ACHN (cell line): ENCODE measurements around the gene FXR1.
"Not testable (repeated sequence)": the region's sequence is repeated elsewhere in the genome, so short reads cannot be mapped to it uniquely, and the experiment has no call there.

ENCODE experiments used
- DNase-seq: peaks from one replicate; pipeline ENCODE4 v3.0.0-alpha.2; 2015
- in situ Hi-C: cut with HindIII; loops from 2 replicates; pipeline ENCODE4 v1.10.0; 2017; ENCODE audit warnings: low sequenced_read_pairs, low pct_ligation_motif_present, low pct_unique_long_range_greater_than_20kb

FXR1 gene

GRCh38 chr3:180929376-180929775 lies 16.9 kb downstream of the FXR1 start:
- DNase-seq = no peak
- in situ Hi-C loops = no loop called here

DNA sequence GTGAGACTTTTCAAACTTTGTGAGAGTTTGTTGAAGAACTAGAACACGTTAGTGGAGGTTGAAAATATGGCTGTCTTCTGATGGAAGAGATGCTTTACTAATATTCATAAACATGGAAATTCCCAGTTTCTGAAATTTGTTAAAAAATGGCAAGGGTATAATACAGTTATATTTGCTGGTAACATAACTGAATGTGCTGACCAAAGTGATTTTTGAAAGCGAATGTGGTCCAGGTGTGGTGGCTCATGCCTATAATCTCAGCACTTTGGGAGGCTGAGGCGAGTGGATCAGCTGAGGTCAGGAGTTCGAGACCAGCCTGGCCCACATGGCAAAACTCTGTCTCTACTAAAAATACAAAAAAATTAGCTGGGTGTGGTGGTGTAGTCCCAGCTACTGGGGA lies 18.1 kb downstream of the FXR1 start:
- in situ Hi-C loops = no loop called here
- DNase-seq = no peak

DNA sequence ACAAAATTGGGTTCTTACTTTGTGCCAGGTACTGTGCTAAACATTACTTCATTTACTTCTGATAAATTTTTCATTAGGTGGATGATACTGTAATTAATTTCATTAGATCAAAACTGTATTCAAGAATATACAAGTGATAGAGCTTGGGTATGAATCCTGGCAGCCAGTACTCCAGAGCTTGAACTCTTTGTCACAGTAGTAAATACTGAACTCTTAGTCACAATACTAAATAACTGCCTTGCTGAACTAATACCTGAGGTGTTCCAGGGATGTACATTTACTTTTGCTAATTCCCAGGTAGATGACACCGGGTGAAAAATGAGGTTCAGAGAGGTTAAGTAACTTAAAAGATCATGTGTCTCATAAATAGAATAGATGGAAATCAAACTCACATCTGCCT lies 20.3 kb downstream of the FXR1 start:
- in situ Hi-C loops = no loop called here
- no peak for DNase-seq

GRCh38 chr3:180934638-180935037 lies 22.2 kb downstream of the FXR1 start:
- DNase-seq = no peak
- in situ Hi-C loops = no loop called here

DNA sequence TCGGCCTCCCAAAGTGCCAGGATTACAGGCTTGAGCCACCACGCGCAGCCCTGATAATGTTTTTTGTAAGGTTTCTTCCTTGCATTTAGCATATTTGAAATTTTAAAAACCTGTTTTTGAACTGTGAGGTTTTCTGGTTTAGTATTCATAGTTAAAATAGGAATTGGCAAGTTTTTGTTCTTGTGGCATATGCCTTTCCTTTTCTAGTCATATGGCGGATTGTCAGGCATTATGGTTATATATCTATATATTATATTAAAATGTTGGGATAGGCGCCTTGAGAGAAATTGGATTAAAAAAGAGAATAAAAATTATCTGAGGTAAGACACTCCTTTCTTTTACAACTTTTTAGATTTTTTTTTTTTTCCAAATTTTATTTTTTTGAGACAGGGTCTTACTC lies 28.4 kb downstream of the FXR1 start:
- in situ Hi-C loops = no loop called here
- no peak for DNase-seq

DNA sequence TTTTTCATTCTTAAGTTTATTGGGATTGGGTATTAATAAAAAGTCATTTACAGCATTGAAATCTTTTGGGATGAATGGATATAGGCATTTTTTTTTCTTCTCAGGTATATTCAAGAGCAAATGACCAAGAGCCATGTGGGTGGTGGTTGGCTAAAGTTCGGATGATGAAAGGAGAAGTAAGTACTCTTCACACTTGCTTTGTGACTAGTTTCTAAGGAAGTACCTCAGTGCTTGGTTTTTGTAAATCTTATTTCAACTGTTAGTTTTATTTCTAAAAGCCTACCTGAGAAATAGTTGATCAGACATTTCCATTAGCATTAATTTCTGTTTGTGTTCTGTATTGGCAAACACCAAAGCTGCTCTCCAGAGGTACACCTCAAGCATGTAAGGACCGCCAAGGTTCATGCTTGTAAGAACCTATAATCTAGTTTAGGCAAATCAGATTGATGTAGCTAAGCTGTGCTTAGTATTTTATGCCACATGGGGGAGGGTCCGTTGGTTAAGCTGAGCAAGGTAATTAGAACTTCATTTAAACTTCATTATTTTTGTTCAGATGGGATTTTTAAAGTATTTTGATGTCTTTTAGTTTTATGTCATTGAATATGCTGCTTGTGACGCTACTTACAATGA lies 35.4 kb downstream of the FXR1 start:
- in situ Hi-C loops = no loop called here
- DNase-seq = no peak

DNA sequence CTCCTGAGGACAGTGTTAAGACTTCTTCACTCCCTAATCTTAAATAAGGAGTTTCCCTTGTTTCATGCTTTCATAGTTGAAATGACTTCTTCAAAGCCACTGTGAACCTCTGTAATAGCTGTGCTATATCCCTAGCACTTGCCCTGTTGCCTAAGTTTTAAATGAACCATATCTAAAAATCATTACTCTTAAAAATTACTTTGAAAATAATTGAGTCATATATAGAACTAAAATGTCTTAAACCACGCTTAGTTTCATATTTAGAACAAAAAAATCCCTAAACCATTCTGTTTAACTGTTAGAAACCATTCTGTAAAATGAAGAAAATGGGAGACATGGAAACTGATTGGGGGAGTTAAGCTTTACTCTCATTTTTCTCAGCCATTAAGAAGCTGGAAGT lies 47.2 kb downstream of the FXR1 start:
- in situ Hi-C loops = no loop called here

GRCh38 chr3:180961087-180961486 lies 48.6 kb downstream of the FXR1 start:
- no peak for DNase-seq
- in situ Hi-C loops = no loop called here

More for the DNA sequence above, 47.2 kb downstream of the FXR1 start:
- DNase-seq = no peak

GRCh38 chr3:180961552-180961951 lies 49.1 kb downstream of the FXR1 start:
- in situ Hi-C loops = no loop called here
- no peak for DNase-seq

DNA sequence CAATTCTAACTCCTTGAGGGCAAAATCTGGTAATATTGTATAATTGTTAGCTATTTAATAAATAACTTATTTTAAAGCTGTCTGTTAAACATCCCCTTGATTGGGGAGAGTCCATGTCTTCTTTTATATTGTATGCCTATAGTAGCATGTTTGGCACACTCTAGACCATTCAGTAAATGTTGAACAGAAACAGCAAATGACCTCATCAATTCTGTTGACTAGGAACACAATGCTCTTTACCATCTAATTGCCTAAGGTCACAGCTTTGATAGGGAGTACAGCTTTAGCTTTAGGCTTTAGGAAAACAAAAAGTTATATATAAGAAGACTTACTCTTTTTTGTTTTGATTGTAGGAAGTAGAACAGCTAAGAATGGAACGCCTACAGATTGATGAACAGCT lies 50.1 kb downstream of the FXR1 start:
- in situ Hi-C loops = no loop called here

DNA sequence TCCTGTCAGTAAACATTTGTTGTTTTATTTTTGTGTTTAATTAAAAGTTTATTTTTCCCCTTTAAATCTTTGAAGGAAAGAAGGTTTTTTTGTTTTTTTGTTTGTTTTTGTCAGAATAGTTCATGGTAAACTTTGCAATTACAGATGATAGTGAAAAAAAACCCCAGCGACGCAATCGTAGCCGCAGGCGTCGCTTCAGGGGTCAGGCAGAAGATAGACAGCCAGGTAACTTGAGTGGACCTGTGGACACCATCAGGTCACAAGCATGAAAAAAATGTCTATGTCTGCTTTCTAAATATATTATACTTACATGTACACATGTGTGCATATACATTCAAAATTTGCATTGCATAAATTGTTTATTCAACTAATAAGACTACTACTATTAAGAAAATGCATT lies 58.5 kb downstream of the FXR1 start:
- in situ Hi-C loops = no loop called here
- no peak for DNase-seq

More for the DNA sequence above, 50.1 kb downstream of the FXR1 start:
- DNase-seq = no peak

DNA sequence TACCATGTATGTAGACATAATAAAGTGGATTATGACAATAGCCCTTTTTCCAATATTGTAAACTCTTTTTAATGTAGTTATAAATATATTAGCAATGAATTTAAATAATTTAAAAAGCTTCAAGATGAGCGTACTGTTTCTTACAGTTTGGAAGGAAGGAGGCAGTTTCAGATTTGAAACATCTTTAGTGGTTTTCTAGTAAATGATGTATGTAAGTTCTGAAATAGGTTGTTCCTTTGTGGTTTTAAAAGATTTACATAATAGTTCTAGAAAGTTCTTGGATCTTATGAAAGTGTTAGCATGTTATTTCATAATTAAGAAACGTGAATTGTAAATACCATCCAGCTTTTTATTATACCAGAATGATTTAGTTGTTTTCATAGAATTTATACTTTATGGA lies 61.1 kb downstream of the FXR1 start:
- in situ Hi-C loops = no loop called here
- DNase-seq = no peak

DNA sequence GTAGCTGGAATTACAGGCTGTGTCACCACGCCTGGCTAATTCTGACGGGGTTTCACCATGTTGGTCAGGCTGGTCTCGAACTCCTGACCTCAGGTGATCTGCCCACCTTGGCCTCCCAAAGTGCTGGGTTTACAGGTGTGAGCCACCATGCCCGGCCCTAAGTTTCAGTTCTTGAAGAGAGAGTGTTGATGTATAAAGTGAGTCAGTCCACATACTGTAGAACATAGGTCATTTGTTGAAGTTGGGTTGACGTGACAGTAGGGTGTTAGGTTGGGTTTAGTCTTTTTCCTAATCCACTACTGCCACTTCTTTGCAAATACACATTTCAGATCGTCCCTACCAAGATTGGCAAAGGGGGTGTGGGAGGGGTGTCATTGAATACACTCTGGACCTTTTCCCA lies 61.8 kb downstream of the FXR1 start:
- no peak for DNase-seq
- in situ Hi-C loops = no loop called here

DNA sequence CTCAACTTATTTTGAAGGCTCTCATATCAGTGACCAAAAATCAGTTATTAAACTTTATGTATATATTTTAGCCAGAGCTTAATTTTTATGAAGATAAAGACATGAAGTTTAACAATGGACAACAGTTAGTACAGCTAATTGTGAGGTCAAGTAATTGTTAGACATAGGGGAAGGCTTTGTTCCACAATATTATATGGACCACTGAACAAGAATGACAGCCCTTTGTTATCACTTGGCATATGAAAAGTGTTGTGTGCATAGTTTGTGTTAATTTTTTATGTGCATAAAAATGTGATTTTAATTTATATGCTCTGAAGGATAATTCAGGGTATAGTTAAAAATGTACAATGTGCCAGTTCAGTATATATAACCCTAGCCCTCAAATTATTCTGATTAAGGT lies 65.0 kb downstream of the FXR1 start:
- no peak for DNase-seq
- in situ Hi-C loops = no loop called here

DNA sequence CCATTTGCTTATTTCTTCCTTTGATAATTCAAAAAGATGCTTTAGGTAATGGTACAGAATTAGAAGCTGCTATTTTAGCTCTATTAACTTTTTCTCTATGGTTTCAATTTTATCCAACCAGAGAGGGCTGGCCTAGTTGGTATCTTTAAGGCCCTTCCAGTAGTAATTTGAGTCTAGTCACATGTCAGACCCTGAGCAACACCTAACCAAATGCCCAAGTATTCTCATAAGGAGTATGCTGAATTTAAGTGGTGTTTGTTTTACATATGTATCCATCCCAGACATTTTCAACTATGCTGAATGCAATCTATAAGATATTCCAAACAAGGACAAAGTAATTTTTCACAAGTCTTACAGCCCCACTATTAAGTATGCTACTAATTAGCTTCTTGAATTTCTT lies 67.5 kb downstream of the FXR1 start:
- in situ Hi-C loops = no loop called here

DNA sequence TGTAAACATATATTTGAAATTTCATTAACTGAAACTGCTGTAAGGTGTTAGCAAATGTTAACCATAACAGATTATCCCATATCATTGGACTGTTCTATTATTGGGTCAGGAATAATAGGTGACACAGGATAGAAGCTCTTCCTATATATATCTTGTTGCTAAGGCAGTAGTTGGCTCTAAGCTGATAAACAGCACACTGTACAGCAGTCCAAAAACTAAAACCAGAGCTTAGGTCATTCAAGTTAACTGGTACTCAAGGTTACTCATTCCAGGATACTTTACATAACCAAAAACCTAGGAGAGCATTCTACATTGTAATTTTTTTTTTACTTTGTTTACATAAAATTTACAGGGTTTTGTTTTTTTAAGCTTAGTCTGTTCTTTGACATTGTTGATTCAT lies 68.1 kb downstream of the FXR1 start:
- no peak for DNase-seq
- in situ Hi-C loops = no loop called here

More for the DNA sequence above, 67.5 kb downstream of the FXR1 start:
- DNase-seq = no peak

DNA sequence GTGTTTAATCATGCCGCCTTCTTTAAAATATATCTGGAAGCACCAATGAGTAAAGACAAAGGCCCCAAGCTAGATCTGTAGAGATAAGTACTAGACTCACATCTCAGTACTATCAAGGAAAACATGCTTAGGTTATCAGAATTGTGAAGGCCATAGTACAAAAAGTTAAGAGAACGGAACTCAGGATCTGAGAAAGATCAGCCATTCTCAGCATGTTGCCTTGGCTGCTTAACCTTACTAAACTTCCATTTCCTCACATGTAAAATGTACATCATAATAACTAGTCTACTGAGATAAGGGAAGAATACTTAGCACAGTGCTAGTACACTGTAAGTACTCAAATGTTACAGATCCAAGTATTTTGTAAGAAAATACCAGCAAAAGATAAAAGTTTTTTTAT lies 69.4 kb downstream of the FXR1 start:
- in situ Hi-C loops = no loop called here
- no peak for DNase-seq

GRCh38 chr3:180983136-180983535 lies 70.7 kb downstream of the FXR1 start:
- in situ Hi-C loops = no loop called here
- no peak for DNase-seq

DNA sequence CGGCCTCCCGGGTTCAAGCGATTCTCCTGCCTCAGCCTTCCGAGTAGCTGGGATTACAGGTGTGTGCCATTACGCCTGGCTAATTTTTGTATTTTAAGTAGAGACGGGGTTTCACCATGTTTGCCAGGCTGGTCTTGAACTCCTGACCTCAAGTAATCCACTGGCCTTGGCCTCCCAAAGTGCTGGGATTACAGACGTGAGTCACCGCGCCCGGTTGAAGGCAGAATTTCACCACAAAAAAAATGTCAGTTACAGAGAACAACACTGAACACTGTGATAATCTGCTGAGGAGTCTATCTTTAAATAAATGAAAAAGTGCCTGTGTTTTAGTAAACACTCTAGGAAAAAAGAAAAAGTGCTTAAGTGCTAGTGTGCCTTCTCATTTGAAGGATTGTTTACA lies 73.9 kb downstream of the FXR1 start:
- DNase-seq, in situ Hi-C loops: not testable (repeated sequence)

GRCh38 chr3:180987344-180987743 lies 74.9 kb downstream of the FXR1 start:
- in situ Hi-C loops = no loop called here

More at GRCh38 chr3:180987344-180987743, 74.9 kb downstream of the FXR1 start:
- DNase-seq = no peak
